ENCODE measurements around the gene FRG2C. TPM values are rescaled to one million over a fixed set of nuclear protein-coding genes. Genes with fewer than 3 reads are reported as not detected.

The FRG2C gene
- polyA plus RNA-seq, 1 donor (not counting 4 experiments of a cell fraction or from before 2014, with no cell fraction given): not detected

GRCh38 chr3:75687323-75687722 lies 23.2 kb downstream of the FRG2C start:
- no peak for DNase-seq (ENCODE audit: low read depth, low spot score)
- Histone ChIP-seq H3K9me3 (ENCODE audit: control insufficient read depth, low read depth, low read length) (no peaks in the 10 kb centered on the region), H4K20me1 (ENCODE audit: control insufficient read depth, extremely low read depth, insufficient read depth, low read length) (no peaks in the 10 kb centered on the region), H2AFZ (ENCODE audit: control insufficient read depth, low read length) (no peak overlapping the region), H3K9ac (ENCODE audit: control insufficient read depth, extremely low read depth, insufficient read depth, low read length) (no peak overlapping the region), H3K27ac (ENCODE audit: control insufficient read depth, insufficient read depth, low read length) (no peak overlapping the region), H3K27me3 (ENCODE audit: control insufficient read depth, extremely low read depth, insufficient read depth, low read length) (no peaks in the 10 kb centered on the region), H3K4me2 (ENCODE audit: control insufficient read depth, extremely low read depth, insufficient read depth, low read depth, low read length) (no peak overlapping the region), H3K36me3 (ENCODE audit: control insufficient read depth in 2 of 2, extremely low read depth in 1 of 2, insufficient read depth in 2 of 2, low read length in 2 of 2) (no peaks in the 10 kb centered on the region), H3K9me1 (ENCODE audit: control insufficient read depth, extremely low read depth, insufficient read depth, low read length) (no peaks in the 10 kb centered on the region), H3K4me3 (ENCODE audit: control insufficient read depth in 2 of 3, extremely low read depth in 1 of 3, insufficient read depth in 2 of 3, low read depth in 1 of 3, low read length in 3 of 3) (no peak overlapping the region), H3K4me1 (ENCODE audit: control insufficient read depth, extremely low read depth, insufficient read depth, low read length) (no peaks in the 10 kb centered on the region), H3K79me2 (ENCODE audit: control insufficient read depth, insufficient read depth, low read length) (no peaks in the 10 kb centered on the region)
- FAIRE-seq: no peak
- dilution Hi-C loops (cut with MboI; ENCODE audit: extremely low pct_ligation_motif_present, low sequenced_read_pairs): no loop called here
- TF ChIP-seq EZH2 (IDR thresholded peaks at IDR 0.05; ENCODE audit: low read length) (no peak), CTCF (optimal IDR thresholded peaks at IDR 0.05 in 1 of 3, IDR thresholded peaks at IDR 0.05 in 1 of 3, conservative IDR thresholded peaks at IDR 0.05 in 1 of 3; ENCODE audit: extremely low read depth in 1 of 3, insufficient read depth in 2 of 3, low read length in 3 of 3) (no peak)

- H3K36me3 ChIP-seq (ENCODE audit: control insufficient read depth in 2 of 2, extremely low read depth in 1 of 2, insufficient read depth in 2 of 2, low read length in 2 of 2): no peaks in the 10 kb centered on the region
- no peak overlapping the region for H3K27ac ChIP-seq (ENCODE audit: control insufficient read depth, insufficient read depth, low read length)
- H4K20me1 ChIP-seq (ENCODE audit: control insufficient read depth, extremely low read depth, insufficient read depth, low read length): no peaks in the 10 kb centered on the region
- no peak overlapping the region for H2AFZ ChIP-seq (ENCODE audit: control insufficient read depth, low read length)
- no peak for FAIRE-seq
- H3K27me3 ChIP-seq (ENCODE audit: control insufficient read depth, extremely low read depth, insufficient read depth, low read length): no peaks in the 10 kb centered on the region
- no peak overlapping the region for H3K4me2 ChIP-seq (ENCODE audit: control insufficient read depth, extremely low read depth, insufficient read depth, low read depth, low read length)
- dilution Hi-C loops (cut with MboI; ENCODE audit: extremely low pct_ligation_motif_present, low sequenced_read_pairs): no loop called here
- no peaks in the 10 kb centered on the region for H3K79me2 ChIP-seq (ENCODE audit: control insufficient read depth, insufficient read depth, low read length)
- no peak overlapping the region for H3K9ac ChIP-seq (ENCODE audit: control insufficient read depth, extremely low read depth, insufficient read depth, low read length)
- H3K4me1 ChIP-seq (ENCODE audit: control insufficient read depth, extremely low read depth, insufficient read depth, low read length): no peaks in the 10 kb centered on the region
- no peak overlapping the region for H3K4me3 ChIP-seq (ENCODE audit: control insufficient read depth in 2 of 3, extremely low read depth in 1 of 3, insufficient read depth in 2 of 3, low read depth in 1 of 3, low read length in 3 of 3)
- H3K9me1 ChIP-seq (ENCODE audit: control insufficient read depth, extremely low read depth, insufficient read depth, low read length): no peaks in the 10 kb centered on the region
- H3K9me3 ChIP-seq (ENCODE audit: control insufficient read depth, low read depth, low read length): no peaks in the 10 kb centered on the region
- DNase-seq (ENCODE audit: low read depth, low spot score): no peak
- TF ChIP-seq EZH2 (IDR thresholded peaks at IDR 0.05; ENCODE audit: low read length) (no peak), CTCF (optimal IDR thresholded peaks at IDR 0.05 in 1 of 3, IDR thresholded peaks at IDR 0.05 in 1 of 3, conservative IDR thresholded peaks at IDR 0.05 in 1 of 3; ENCODE audit: extremely low read depth in 1 of 3, insufficient read depth in 2 of 3, low read length in 3 of 3) (no peak)
Observed at GRCh38 chr3:75692061-75692460, 27.9 kb downstream of the FRG2C start.

Small RNA genes within 50 kb of the gene (small RNA-seq; reads per million reads assigned to genes)
- 0 reads per million in 3 experiments for gene AC108724.2 (ENCODE audit: insufficient read length in 3 of 3, low read depth in 3 of 3, low replicate concordance in 1 of 3)

Other genes with a start within 250 kb of the FRG2C start
- 10.4 to 16.7 TPM (median 15.5 TPM) in 3 replicates for gene ZNF717, start 121.2 kb downstream of the FRG2C start, polyA plus RNA-seq

All from keratinocyte (primary cell).